GM12801 (cell line): ENCODE results near the gene USH1C.

Source experiments
- CTCF ChIP-seq: IDR thresholded peaks from one replicate; pipeline ENCODE4 v1.5.1; 2011; ENCODE audit warnings: control low read depth; ENCODE audit not compliant: insufficient read length; ENCODE audit errors: extremely low read depth

The USH1C gene

GRCh38 chr11:17483505-17483904 is 60.7 kb downstream of the USH1C start:
- no peak for TF ChIP-seq CTCF

- TF ChIP-seq CTCF, result no peak
Observed at GRCh38 chr11:17481905-17482304, 62.3 kb downstream of the USH1C start.

- TF ChIP-seq CTCF, result no peak
Observed at GRCh38 chr11:17479284-17480214, 64.7 kb downstream of the USH1C start.

DNA sequence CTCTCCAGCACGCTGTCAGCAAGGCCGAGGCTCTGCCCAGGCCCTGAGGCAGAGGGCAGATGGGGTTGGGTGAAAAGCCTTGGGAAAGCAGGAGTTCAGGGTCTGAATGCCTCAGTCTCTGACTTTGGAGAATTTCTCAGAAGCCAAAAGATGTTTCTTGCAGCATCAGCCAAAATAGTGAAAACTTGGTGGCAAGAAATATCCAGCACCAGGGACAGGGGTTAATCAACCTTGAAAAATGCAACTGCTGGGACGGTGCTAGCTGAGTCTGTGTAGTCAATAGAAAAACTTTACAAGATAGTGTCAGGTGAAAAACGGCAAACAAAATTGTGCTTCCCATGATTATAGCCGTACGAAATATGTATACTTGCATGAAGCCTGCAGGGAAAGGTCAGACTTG is 66.1 kb downstream of the USH1C start:
- no peak for TF ChIP-seq CTCF

GRCh38 chr11:17477361-17477760 is 66.9 kb downstream of the USH1C start:
- TF ChIP-seq CTCF, result no peak

- TF ChIP-seq CTCF, result no peak
Observed at GRCh38 chr11:17477084-17477333, 67.2 kb downstream of the USH1C start.

GRCh38 chr11:17476317-17477083 is 67.7 kb downstream of the USH1C start, which contains the start of gene ABCC8:
Gene ABCC8, minus strand, starts transcription at chr11:17476845. Its CDS starts 69 bp downstream, at chr11:17476776.
- TF ChIP-seq CTCF, result no peak
